GM18907 (cell line): ENCODE data around the gene RSL1D1.
"Not testable (repeated sequence)": the region's sequence is repeated elsewhere in the genome, so short reads cannot be mapped to it uniquely, and the experiment has no call there.

Source experiments
- ATAC-seq: cut with Tn5 transposase; IDR thresholded peaks from one replicate; pipeline ENCODE4 v1.9.1; 2021; ENCODE audit warnings: mild to moderate bottlenecking, moderate library complexity; ENCODE audit not compliant: unreplicated experiment

The RSL1D1 gene

GRCh38 chr16:11844499-11844898, 6.8 kb downstream of the RSL1D1 start:
- ATAC-seq: no peak

- ATAC-seq: no peak
Observed at GRCh38 chr16:11843861-11844260, 7.5 kb downstream of the RSL1D1 start.

DNA sequence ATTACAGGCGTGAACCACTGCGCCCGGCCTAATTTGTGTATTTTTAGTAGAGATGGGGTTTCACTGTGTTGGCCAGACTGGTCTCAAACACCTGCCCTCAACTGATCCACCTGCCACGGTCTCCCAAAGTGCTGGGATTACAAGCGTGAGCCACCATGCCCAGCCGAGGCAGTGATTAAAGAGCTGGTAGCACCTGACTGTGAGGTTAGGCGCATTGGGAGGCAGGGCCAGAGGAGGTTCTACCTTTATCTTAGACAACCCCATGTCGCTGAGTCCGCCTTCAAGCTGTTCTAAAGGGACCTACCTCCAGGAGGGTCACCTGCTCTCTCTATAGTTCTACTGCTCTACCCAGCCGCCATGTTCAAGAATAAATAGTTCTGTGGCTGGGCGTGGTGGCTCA, 8.1 kb downstream of the RSL1D1 start:
- ATAC-seq: no peak

GRCh38 chr16:11841026-11841425, 10.3 kb downstream of the RSL1D1 start:
- ATAC-seq: no peak

- no peak for ATAC-seq
Observed at GRCh38 chr16:11836650-11837244, 14.6 kb downstream of the RSL1D1 start.

DNA sequence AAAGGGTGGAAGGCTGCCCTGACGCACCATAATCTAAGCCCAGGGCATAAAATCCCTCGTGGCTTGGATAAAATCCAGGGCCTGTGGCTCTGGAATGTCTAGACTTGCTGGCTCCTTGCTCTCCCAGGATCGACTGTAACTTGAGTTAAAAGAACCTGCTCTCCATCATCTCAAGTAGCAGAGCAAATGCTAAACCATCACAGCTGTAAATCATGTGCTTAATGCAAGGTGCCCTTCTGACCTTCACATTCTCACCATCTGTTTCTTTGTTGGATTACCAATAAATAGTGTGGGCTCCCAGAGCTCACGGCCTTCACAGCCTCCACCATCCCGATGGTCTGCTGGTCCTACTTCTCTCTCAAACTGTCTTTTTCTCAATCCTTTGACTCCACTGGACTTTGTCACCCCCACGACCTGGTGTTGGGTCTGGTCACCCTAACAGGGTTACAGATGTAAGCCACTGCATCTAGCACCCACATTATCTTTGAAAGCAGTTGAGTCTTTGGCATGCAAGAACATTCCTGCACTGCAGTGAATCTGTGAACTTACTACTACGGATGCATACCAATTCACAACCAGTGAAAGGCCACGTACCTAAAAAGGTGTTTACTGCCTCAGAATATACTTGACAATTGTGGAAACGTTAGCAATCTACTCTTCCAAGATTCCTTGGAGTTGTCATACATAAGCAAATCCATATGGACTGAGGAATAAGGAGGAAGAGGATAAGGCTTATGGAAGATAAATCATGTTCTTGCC, 15.3 kb downstream of the RSL1D1 start:
- no peak for ATAC-seq

- ATAC-seq: no peak
Observed at GRCh38 chr16:11835309-11835708, 16.0 kb downstream of the RSL1D1 start.

DNA sequence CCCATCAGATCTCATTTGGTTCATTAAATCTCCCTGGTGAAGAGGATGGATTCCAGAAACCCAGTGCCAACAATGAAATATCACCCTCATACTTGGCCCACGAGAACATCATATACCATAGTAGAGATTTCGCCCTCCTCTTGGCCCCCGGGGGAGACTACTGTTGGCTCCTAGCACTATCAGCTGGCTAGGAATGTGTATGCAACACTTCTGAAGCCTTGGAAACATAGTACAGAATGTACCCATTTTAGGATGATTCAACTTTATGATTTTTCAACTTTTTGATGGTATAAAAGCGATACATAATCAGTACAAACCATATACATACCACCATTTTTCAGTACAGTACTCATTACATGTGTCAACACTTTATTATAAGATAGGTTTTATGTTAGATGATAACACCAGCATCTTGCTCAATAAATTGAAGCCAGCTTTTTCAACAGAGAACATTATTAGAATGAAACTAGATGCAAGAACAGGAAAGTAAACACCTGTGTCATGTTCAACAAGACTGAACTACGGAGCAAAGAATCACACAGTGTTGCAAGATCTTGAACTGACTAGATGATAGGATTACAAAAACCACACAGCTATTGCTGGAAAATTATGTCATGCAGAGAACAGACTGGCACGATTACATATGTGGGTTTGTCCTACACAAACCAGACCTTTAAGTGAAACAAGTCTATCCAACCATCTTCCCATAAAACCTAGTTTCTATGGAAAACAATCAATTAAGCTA, 17.2 kb downstream of the RSL1D1 start:
- ATAC-seq: no peak

GRCh38 chr16:11828696-11829095, 22.6 kb downstream of the RSL1D1 start:
- ATAC-seq: no peak

DNA sequence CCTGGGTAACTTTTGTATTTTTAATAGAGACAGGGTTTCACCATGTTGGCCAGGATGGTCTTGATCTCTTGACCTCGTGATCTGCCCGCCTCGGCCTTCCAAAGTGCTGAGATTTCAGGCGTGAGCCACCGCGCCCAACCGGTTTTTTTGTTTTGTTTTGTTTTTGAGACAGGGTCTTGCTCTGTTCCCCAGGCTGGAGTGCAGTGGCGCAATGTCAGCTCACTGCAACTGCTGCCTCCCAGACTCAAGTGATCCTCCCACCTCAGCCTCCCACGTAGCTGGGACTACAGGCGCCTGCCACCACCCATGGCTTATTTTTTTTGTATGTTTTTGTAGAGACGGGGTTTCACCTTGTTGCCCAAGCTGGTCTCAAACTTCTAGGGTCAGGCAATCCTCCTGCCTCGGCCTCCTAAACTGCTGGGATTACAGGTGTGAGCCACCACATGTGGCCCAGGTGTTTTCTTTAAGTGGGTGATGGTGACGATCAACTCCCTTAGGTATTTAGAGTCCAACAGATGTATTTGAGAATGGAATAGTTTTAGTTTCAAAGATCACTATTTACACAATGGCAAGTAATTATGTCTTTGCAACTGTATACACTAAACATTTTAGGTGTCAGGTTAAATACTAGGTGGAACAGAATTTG, 25.7 kb downstream of the RSL1D1 start:
- ATAC-seq: not testable (repeated sequence)

DNA sequence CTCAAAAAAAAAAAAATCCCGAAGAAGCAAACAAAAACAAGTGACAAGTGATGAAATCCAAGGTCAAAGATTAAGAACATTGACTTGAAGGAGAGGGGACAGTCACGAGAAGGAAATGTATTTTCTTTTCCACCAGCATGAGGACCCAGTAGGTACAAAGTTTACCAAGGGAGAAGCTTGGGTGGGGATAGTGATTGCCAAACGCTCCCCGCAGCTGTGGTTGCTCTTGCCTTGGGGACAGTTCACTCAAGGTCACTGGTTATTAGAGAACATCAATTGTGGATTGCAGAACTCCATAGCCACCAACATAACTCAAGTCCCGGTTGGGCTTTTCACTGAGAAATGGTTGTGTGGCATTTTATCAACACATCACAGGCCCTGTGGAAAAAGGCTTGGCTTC, 27.0 kb downstream of the RSL1D1 start:
- ATAC-seq: no peak

GRCh38 chr16:11823645-11824044, 27.7 kb downstream of the RSL1D1 start:
- ATAC-seq: not testable (repeated sequence)

DNA sequence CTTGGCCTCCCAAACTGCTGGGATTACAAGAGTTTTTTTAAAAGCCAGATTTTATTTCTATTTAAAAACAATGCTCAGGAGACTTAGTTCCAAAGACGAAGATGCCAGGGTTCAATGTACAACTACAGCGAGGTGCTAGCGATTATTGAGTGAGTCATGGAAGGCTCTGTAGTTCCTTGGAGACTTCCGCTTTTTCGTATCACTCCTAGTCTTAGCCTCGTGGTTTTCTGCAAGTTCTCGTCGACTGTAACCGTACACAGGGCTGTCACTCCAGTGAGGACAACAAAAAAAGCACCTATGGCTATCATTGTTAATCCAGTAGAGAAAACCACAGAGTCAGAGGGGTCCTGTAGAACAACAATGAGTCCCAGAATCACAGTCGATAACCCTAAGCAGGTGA, 31.5 kb downstream of the RSL1D1 start:
- ATAC-seq: no peak

- ATAC-seq: not testable (repeated sequence)
Observed at GRCh38 chr16:11818970-11819369, 32.4 kb downstream of the RSL1D1 start.

DNA sequence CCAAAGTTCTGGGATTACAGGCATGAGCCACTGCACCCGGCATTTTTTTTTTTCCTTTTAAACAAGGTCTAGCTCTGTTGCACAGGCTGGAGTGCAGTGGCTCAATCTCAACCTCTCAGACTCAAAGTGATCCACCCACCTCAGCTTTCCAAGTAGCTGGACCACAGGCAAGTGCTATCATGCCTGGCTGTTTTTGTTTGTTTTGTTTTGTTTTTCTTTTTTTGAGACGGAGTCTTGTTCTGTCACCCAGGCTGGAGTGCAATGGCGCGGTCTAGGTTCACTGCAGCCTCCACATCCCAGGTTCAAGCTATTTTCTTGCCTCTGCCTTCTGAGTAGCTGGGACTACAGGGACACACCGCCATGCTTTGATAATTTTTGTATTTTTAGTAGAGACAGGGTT, 35.2 kb downstream of the RSL1D1 start:
- no peak for ATAC-seq

DNA sequence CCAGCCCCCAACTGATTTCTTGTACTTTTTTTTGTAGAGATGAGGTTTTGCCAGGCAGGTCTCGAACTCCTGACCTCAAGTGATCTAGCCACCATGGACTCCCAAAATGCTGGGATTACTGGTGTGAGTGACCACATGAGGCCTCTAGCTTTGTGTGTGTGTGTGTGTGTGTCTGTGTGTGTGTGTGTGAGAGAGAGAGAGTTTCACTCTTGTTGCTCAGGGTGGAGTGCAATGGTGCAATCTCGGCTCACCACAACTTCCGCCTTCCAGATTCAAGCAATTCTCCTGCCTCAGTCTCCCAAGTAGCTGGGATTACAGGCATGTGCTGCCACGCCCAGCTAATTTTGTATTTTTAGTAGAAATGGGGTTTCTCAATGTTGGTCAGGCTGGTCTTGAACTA, 36.5 kb downstream of the RSL1D1 start:
- ATAC-seq: not testable (repeated sequence)

GRCh38 chr16:11806721-11807120, 44.6 kb downstream of the RSL1D1 start:
- ATAC-seq: no peak

- ATAC-seq: no peak
Observed at GRCh38 chr16:11805556-11805955, 45.8 kb downstream of the RSL1D1 start.

GRCh38 chr16:11801481-11802021, 49.8 kb downstream of the RSL1D1 start:
- ATAC-seq: no peak

- ATAC-seq: no peak
Observed at GRCh38 chr16:11800382-11800718, 51.0 kb downstream of the RSL1D1 start.
